ENCODE results near the gene TSEN34. TPM values are rescaled to one million over a fixed set of nuclear protein-coding genes. Genes with fewer than 3 reads are reported as not detected.

TSEN34 gene
- total RNA-seq, 1 experiment from 2014 or later, result 32.0 TPM

- TF ChIP-seq ERG (CRISPR knock-in tag; IDR thresholded peaks at IDR 0.05) (peak; percentile 85), ESRRA (CRISPR knock-in tag; IDR thresholded peaks at IDR 0.05; ENCODE audit: borderline replicate concordance) (0 out of 2 replicates have a peak, but pooled peaks have one; percentile 26), FOXJ3 (CRISPR knock-in tag; IDR thresholded peaks at IDR 0.05; ENCODE audit: borderline replicate concordance) (no peak), ZNF317 (CRISPR knock-in tag; IDR thresholded peaks at IDR 0.05; ENCODE audit: borderline replicate concordance, low read depth) (no peak), ZNF532 (CRISPR knock-in tag; IDR thresholded peaks at IDR 0.05; ENCODE audit: borderline replicate concordance) (peak; percentile 96; the same call in 1 of the 2 replicates), EMX1 (CRISPR knock-in tag; IDR thresholded peaks at IDR 0.05) (peak; percentile 94), FOXP1 (CRISPR knock-in tag; IDR thresholded peaks at IDR 0.05; ENCODE audit: borderline replicate concordance) (no peak), STAT6 (CRISPR knock-in tag; conservative IDR thresholded peaks at IDR 0.05; ENCODE audit: low read depth) (no peak), ZNF219 (CRISPR knock-in tag; IDR thresholded peaks at IDR 0.05; ENCODE audit: borderline replicate concordance) (no peak), ZNF232 (CRISPR knock-in tag; IDR thresholded peaks at IDR 0.05) (no peak), E2F5 (CRISPR knock-in tag; IDR thresholded peaks at IDR 0.05) (no peak), SMAD3 (CRISPR knock-in tag; IDR thresholded peaks at IDR 0.05; ENCODE audit: borderline replicate concordance) (0 out of 2 replicates have a peak, but pooled peaks have one; percentile 71), MYBL2 (CRISPR knock-in tag; IDR thresholded peaks at IDR 0.05) (no peak), ZNF425 (CRISPR knock-in tag; conservative IDR thresholded peaks at IDR 0.05) (peak; percentile 92), GTF2I (CRISPR knock-in tag; conservative IDR thresholded peaks at IDR 0.05) (no peak), ZNF671 (CRISPR knock-in tag; IDR thresholded peaks at IDR 0.05) (peak; percentile 93), CREB1 (CRISPR knock-in tag; IDR thresholded peaks at IDR 0.05) (no peak), JUN (CRISPR knock-in tag; IDR thresholded peaks at IDR 0.05) (peak; percentile 48; the same call in 1 of the 2 replicates)
Measured at GRCh38 chr19:54207983-54208783, 17.1 kb downstream of the TSEN34 start (continued).
